Astrocyte (in vitro differentiated cells and primary cell): ENCODE data around the gene STARD13.

Experiments used
- CTCF ChIP-seq: IDR thresholded peaks from 2 replicates; pipeline ENCODE4 v1.5.1; 2011; ENCODE audit warnings: low read depth, mild to moderate bottlenecking, inconsistent platforms, low read length, moderate library complexity; ENCODE audit not compliant: insufficient read depth
- EZH2 ChIP-seq: IDR thresholded peaks from 2 replicates; pipeline ENCODE4 v1.6.1; 2012; ENCODE audit warnings: mild to moderate bottlenecking, low read length, inconsistent platforms; ENCODE audit not compliant: insufficient read depth

- TF ChIP-seq CTCF (no peak), EZH2 (no peak)
Measured at GRCh38 chr13:33312861-33313212, 27.3 kb upstream of the STARD13 start.
